GM20000 (cell line): ENCODE results near the gene OTOP3.

ENCODE experiments used
- DNase-seq: peaks from one replicate; pipeline ENCODE4 v3.0.0; 2012; ENCODE audit warnings: low spot score
- CTCF ChIP-seq: IDR thresholded peaks from 2 replicates; pipeline ENCODE4 v1.5.1; 2012; ENCODE audit warnings: mild to moderate bottlenecking, control low read depth; ENCODE audit errors: extremely low read depth, missing control alignments

OTOP3 gene, protein sequence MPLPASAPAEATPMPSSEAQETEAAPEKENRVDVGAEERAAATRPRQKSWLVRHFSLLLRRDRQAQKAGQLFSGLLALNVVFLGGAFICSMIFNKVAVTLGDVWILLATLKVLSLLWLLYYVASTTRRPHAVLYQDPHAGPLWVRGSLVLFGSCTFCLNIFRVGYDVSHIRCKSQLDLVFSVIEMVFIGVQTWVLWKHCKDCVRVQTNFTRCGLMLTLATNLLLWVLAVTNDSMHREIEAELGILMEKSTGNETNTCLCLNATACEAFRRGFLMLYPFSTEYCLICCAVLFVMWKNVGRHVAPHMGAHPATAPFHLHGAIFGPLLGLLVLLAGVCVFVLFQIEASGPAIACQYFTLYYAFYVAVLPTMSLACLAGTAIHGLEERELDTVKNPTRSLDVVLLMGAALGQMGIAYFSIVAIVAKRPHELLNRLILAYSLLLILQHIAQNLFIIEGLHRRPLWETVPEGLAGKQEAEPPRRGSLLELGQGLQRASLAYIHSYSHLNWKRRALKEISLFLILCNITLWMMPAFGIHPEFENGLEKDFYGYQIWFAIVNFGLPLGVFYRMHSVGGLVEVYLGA

GRCh38 chr17:74935585-74936469, at the start of gene OTOP3:
TSS of gene OTOP3 (plus strand) at chr17:74935898. CDS start at chr17:74935922, 24 bp downstream.
- no peak for DNase-seq
- TF ChIP-seq CTCF = no peak

GRCh38 chr17:74888469-74888868, 47.2 kb upstream of the OTOP3 start:
- no peak for DNase-seq
- no peak for TF ChIP-seq CTCF

DNA sequence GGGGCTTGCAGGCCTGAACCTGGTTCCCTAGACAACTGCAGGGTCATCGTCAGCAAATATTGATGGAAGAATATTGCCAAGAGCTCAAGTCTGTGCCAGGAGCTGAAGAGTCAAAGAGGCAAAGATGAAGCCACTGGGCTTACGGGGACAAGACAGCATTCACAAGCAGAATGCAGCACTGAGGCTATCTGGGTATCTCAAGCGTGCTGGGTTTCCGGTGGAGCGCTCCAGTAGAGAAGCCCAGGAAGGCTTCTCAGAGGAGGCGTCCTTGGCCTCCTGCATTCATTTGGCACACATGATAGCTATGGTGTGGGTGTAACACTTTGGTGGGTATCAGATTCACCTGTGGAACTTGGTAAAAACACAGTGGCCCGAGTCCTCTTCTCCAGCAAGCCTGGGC, 45.1 kb upstream of the OTOP3 start:
- TF ChIP-seq CTCF = no peak
- DNase-seq = no peak

DNA sequence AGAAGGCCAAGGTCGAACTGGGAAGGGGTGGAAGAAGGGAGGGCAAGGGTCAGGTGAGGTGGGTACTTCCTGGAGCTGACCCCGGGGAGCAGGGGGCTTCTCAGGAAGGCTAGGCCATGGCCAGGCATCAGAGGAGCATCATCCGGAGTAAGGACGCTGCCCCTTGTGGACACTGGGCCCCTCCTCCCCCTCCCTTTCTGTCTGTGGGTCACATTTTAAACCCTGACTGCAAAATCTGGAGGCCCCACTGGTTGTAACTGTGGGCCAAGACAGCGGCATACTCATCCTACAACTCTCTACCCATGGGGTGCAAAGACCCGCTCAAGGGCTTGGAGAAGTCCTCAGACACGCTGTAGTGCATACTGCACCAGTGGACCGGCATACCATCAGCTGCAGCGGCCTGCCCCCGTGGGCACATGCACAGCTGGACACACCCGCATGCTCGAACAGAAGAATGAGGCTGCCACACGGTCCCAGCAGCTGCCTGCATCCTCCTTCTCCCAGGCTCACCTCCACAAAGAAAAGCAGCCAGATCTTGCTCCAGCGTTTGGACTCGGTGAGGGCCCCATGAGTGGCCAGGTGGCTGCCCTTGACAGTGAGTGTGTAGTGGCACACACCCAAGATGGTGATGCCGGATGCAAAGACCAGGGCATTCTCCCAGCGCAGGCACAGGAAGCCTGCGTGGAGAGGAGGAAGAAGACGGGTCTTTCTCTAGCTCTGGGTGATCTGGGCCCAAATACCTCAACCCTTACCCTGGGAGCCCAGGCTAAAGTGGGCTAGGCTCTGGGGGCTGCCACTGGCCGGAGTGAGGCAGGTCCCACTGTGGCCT, 43.5 kb upstream of the OTOP3 start:
- TF ChIP-seq CTCF = no peak
- no peak for DNase-seq

DNA sequence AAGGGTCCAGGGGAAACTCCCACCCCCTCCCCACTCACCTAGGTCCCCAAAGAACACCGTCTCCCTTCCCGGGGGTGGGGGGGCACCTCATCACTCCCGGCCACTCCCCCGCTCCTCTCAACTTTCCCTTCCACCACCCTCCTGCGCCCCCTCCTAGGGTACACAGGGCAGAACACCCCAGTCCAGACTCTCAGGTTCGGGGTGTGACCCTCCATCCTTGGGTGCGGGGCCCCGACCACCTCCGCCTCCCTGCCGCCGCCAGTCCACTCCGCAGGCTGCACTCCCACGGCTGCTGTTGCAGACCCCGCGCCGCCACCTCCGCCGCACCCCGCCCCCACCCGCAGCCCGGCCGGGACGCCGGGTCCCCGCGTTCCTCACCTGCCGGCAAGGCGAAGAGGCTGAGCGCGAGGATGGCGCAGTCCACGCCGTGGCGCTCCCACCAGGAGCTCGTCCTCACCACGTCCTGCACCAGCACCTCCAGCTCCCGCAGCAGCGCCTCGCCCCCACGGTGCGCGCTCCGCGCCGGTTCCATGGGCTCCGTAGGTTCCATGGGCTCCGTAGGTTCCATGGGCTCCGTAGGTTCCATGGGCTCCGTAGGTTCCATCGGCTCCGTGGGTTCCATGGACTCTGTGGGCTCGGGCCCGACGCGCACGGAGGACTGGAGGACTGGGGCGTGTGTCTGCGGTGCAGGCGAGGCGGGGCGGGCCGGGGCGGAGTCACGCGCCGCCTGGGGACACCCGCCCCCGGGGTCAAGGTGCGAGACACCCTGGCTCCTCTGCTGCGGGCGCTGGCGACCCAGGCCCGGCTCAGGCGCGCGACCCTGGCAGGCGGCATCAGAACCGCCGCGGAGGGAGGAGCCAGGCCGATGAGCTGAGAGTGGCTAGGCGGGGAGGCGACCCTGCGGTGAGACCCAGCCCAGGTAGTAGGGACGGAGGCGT, 42.5 kb upstream of the OTOP3 start, which contains the start of gene FADS6:
TSS of gene FADS6 (minus strand) at position 660 of the 938 bp plus-strand sequence. CDS start at position 622, 38 bp downstream.
- no peak for DNase-seq
- TF ChIP-seq CTCF = no peak

GRCh38 chr17:74893936-74894671, 41.6 kb upstream of the OTOP3 start:
- no peak for DNase-seq
- TF ChIP-seq CTCF = no peak
